ENCODE measurements around the gene LNX1. TPM values are rescaled to one million over a fixed set of nuclear protein-coding genes. Genes with fewer than 3 reads are reported as not detected.

The LNX1 gene
- total and polyA plus RNA-seq, 2 of the 8 experiments (the other 6 are each of a cell fraction or from before 2014, with no cell fraction given) = 2.7 to 3.8 TPM

DNA sequence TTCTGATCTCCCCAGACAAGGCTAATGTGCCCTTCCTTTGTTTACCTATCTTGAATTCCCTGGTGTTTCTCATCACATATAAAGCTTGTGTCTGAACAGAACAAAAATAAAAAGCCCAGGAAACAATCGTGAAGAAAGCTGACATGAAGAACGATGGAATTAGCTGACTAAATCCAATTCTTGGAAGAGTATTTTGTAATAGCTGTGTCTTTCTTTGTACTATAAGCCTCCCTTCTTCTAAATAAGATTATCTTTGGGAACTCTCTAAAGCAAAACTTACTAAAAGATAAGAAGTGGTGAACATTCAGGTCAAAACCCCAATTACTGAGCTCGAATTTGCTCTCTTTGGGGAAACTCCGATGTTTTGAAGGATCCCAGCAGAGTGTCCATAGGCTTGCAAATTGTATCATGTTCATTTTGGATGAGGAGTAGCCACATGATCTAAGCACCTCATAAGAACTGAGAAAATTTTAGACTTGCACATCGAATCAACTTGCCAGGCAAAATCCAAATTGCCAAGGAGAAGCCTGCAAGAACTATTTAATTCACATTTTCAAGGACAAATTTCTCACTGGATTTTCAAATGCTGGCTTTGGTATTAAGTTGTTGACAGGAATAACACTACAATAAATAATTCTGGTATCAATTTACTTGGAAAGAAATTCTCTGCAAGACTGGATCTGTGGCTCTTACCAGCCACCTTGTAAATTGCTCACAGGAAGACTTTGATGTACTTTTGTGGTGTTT lies 106.2 kb downstream of the LNX1 start (continued):
- TF ChIP-seq CHD2 (IDR thresholded peaks at IDR 0.05; ENCODE audit: low read length) = no peak
- no peak for TF ChIP-seq YY1 (IDR thresholded peaks at IDR 0.05; ENCODE audit: low read depth, low read length)
- no peak for TF ChIP-seq USF2 (IDR thresholded peaks at IDR 0.05; ENCODE audit: low read length)
- no peak for TF ChIP-seq CREB1 (IDR thresholded peaks at IDR 0.05)

Measured in H1 (cell line).